Panc1 (cell line): Measurements from ENCODE around the gene MTHFD1L. TPM values are rescaled to one million over a fixed set of nuclear protein-coding genes. Genes with fewer than 3 reads are reported as not detected.

Source experiments
- ATAC-seq: fragments of 200-7000 bp; cut with Tn5 transposase; 2 replicates; pipeline ENCODE4 v1.9.1; 2020; ENCODE audit warnings: mild to moderate bottlenecking, moderate library complexity
- BruUV-seq: library from RNA; stranded (reverse); fragments of 400-500 nt; replicated peaks from 2 replicates; lab custom pipeline; 2021; lab: Mats Ljungman, UMichigan
- CTCF ChIA-PET: fragments of 300-600 bp; sonication (Branson Sonifier 250); formaldehyde crosslinking; loops from one replicate; lab custom pipeline; 2022; ENCODE audit warnings: antibody characterized with exemption; lab: Charles Lee
- POLR2A ChIA-PET: fragments of 300-600 bp; sonication (Branson Sonifier 250); formaldehyde crosslinking; loops from one replicate; lab custom pipeline; 2022; ENCODE audit warnings: antibody characterized with exemption; lab: Charles Lee
- DNase-seq: peaks from one replicate; pipeline ENCODE4 v3.0.0-alpha.2; 2010; ENCODE audit warnings: low read depth, low spot score
- H3K27ac ChIP-seq: 2 replicates; pipeline ENCODE4 v1.5.1; 2011; ENCODE audit warnings: mild to moderate bottlenecking, low read length, inconsistent platforms
- H3K27me3 ChIP-seq: fragments of 200-500 bp; sonication (Bioruptor generic); 2 replicates; pipeline ENCODE4 v1.6.0; 2014; ENCODE audit warnings: low read length, inconsistent platforms; ENCODE audit not compliant: control insufficient read depth, insufficient read depth
- H3K36me3 ChIP-seq: fragments of 200-500 bp; sonication (Bioruptor generic); 2 replicates; pipeline ENCODE4 v1.5.1; 2014; ENCODE audit warnings: inconsistent platforms, mild to moderate bottlenecking, low read length, moderate library complexity; ENCODE audit not compliant: control insufficient read depth, insufficient read depth
- H3K4me1 ChIP-seq: 2 replicates; pipeline ENCODE4 v1.5.1; 2011; ENCODE audit warnings: inconsistent platforms, mild to moderate bottlenecking, low read length, moderate library complexity; ENCODE audit not compliant: control insufficient read depth, insufficient read depth
- H3K4me3 ChIP-seq, 2 experiments: 2 replicates each; pipeline ENCODE4 v1.5.1; 2011 to 2012; ENCODE audit warnings: low read depth in 2 of 2, low read length in 2 of 2, mild to moderate bottlenecking in 2 of 2, inconsistent platforms in 1 of 2, moderate library complexity in 1 of 2
- H3K9me3 ChIP-seq: fragments of 200-500 bp; sonication (Bioruptor generic); 2 replicates; pipeline ENCODE4 v1.5.1; 2014; ENCODE audit warnings: low read depth, mild to moderate bottlenecking, inconsistent platforms, low read length, moderate library complexity; ENCODE audit not compliant: control insufficient read depth, insufficient read depth
- POLR2AphosphoS5 ChIP-seq: IDR thresholded peaks from 2 replicates; pipeline ENCODE4 v1.6.1; 2012; ENCODE audit warnings: mild to moderate bottlenecking, low read depth, low read length, moderate library complexity
- SIN3A ChIP-seq: IDR thresholded peaks from 2 replicates; pipeline ENCODE4 v1.6.1; 2012; ENCODE audit warnings: low read depth, mild to moderate bottlenecking, low read length, moderate library complexity, borderline replicate concordance; ENCODE audit not compliant: insufficient read depth
- TCF7L2 ChIP-seq: IDR thresholded peaks from 2 replicates; pipeline ENCODE4 v1.6.1; 2011; ENCODE audit warnings: mild to moderate bottlenecking, low read depth, low read length, inconsistent platforms
- in situ Hi-C: cut with HindIII; loops from 2 replicates; pipeline ENCODE4 v1.10.0; 2016; ENCODE audit warnings: low sequenced_read_pairs, low pct_unique_long_range_greater_than_20kb
- intact Hi-C: fragments of 100-400 bp; cut with micrococcal nuclease; formaldehyde crosslinking; loops from one replicate; pipeline ENCODE4 v1.10.0; 2022; ENCODE audit not compliant: unreplicated experiment
- total RNA-seq: library from RNA; stranded (reverse); gene quantifications from one replicate; pipeline ENCODE4 v1.2.1, GENCODE V29; 2021; ENCODE audit not compliant: unreplicated experiment
- TF ChIP-seq, protein P1 (sequence below), 2 experiments: IDR thresholded peaks; 2 replicates each; pipeline ENCODE4 v1.6.1; 2011 to 2012; ENCODE audit warnings: low read depth in 2 of 2, control low read depth in 1 of 2, low read length in 1 of 2, mild to moderate bottlenecking in 1 of 2, moderate library complexity in 1 of 2; ENCODE audit not compliant: insufficient read depth in 1 of 2
- TF ChIP-seq, protein P2 (sequence below): fragments of 450-650 bp; IDR thresholded peaks from 2 replicates; pipeline ENCODE4 v1.5.1; 2017; ENCODE audit warnings: mild to moderate bottlenecking

MTHFD1L gene
- total RNA-seq, 1 experiment from 2014 or later: 76.2 TPM

DNA sequence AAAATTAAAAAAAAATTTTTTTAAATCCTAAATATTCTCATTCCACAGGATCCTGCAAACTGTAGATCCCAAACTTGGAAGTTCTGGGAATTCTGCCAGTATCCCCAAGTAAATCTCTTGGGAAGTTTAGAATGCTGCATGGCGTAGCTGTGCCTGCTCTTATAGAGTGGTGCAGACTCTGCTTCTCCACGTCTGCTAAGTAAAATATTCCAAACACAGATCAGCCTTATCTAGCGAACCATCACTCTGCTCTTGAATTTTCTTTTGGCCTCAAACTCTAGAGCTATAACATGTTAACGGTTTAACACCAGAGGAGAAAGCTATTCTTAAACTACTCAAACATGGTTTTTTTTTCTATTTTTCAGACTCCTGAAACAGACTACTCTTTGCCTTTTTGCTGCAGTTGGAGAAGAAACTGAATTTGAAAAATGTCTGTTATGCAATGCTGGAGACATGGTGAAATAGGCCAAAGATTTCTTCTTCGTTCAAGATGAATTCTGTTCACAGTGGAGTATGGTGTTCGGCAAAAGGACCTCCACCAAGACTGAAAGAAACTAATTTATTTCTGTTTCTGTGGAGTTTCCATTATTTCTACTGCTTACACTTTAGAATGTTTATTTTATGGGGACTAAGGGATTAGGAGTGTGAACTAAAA is 235.8 kb downstream of the MTHFD1L start:
- Histone ChIP-seq H3K36me3 (no peaks in the 10 kb centered on the region), H3K27me3 (no peaks in the 10 kb centered on the region), H3K4me1 (no peaks in the 10 kb centered on the region), H3K9me3 (no peaks in the 10 kb centered on the region), H3K4me3 (no peak overlapping the region), H3K27ac (no peak overlapping the region)
- intact Hi-C loops (no loop called here), in situ Hi-C loops (no loop called here)
- CTCF ChIA-PET: interaction anchor here (0.6 kb wide), 1 partner anchor 233 kb away, joined by 4 read pairs; no protein-coding TSS in a partner anchor
- ATAC-seq (no peak), DNase-seq (no peak)
- POLR2A ChIA-PET: no interaction called here
- TF ChIP-seq, protein P1, sequence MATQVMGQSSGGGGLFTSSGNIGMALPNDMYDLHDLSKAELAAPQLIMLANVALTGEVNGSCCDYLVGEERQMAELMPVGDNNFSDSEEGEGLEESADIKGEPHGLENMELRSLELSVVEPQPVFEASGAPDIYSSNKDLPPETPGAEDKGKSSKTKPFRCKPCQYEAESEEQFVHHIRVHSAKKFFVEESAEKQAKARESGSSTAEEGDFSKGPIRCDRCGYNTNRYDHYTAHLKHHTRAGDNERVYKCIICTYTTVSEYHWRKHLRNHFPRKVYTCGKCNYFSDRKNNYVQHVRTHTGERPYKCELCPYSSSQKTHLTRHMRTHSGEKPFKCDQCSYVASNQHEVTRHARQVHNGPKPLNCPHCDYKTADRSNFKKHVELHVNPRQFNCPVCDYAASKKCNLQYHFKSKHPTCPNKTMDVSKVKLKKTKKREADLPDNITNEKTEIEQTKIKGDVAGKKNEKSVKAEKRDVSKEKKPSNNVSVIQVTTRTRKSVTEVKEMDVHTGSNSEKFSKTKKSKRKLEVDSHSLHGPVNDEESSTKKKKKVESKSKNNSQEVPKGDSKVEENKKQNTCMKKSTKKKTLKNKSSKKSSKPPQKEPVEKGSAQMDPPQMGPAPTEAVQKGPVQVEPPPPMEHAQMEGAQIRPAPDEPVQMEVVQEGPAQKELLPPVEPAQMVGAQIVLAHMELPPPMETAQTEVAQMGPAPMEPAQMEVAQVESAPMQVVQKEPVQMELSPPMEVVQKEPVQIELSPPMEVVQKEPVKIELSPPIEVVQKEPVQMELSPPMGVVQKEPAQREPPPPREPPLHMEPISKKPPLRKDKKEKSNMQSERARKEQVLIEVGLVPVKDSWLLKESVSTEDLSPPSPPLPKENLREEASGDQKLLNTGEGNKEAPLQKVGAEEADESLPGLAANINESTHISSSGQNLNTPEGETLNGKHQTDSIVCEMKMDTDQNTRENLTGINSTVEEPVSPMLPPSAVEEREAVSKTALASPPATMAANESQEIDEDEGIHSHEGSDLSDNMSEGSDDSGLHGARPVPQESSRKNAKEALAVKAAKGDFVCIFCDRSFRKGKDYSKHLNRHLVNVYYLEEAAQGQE (IDR thresholded peaks at IDR 0.05; ENCODE audit: insufficient read depth in 1 of 2, low read depth in 2 of 2, low read length in 1 of 2): no peak
- TF ChIP-seq POLR2AphosphoS5: no peak
- no peak for TF ChIP-seq SIN3A
- TF ChIP-seq, protein P2, sequence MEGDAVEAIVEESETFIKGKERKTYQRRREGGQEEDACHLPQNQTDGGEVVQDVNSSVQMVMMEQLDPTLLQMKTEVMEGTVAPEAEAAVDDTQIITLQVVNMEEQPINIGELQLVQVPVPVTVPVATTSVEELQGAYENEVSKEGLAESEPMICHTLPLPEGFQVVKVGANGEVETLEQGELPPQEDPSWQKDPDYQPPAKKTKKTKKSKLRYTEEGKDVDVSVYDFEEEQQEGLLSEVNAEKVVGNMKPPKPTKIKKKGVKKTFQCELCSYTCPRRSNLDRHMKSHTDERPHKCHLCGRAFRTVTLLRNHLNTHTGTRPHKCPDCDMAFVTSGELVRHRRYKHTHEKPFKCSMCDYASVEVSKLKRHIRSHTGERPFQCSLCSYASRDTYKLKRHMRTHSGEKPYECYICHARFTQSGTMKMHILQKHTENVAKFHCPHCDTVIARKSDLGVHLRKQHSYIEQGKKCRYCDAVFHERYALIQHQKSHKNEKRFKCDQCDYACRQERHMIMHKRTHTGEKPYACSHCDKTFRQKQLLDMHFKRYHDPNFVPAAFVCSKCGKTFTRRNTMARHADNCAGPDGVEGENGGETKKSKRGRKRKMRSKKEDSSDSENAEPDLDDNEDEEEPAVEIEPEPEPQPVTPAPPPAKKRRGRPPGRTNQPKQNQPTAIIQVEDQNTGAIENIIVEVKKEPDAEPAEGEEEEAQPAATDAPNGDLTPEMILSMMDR: no peak
- no peak for TF ChIP-seq TCF7L2
- BruUV-seq: no TSS peak

DNA sequence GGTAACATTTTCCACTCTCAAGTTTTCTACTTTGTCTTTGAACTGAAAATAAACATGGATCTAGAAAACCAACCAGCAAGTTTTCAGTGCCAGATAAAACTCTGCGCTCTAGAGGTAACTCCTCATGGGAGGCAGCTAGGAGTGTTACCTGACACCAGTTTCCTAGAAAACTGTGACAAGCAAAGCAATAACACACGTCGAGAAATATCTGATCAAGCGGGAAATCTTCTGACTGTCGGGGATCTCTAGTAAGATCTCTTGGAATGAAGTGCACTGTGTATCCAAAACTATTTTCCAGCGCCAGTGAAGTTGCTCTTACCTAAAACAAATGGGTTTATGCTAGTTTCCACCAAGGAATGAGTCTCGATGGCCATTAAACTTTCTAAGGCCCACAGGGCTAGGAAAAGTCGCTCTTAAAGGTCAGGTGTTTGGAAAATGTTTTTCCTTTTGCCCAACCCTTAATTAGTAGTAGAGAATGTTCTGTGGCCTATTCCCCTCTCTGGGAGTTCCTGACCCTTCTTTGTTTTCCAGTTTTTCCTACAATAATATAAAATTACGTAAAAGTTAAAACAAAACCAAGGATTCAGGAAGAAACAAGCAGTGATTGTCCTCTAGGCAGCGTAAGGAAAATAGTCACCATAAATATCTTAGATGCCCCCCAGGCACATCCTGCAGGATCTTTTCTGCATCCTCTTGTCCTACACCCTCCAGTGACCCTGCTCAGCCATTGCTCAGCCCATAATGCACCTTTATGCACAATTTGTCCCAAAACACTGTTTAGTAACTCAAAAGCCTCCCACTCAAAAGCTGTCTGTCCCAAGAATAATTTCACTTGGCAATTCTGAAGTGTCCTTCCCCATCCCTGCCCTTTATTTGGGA is 236.6 kb downstream of the MTHFD1L start:
- no TSS peak for BruUV-seq
- no peaks in the 10 kb centered on the region for H3K9me3 ChIP-seq
- TF ChIP-seq, protein P2: no peak
- no peak for TF ChIP-seq SIN3A
- TF ChIP-seq, protein P1 (IDR thresholded peaks at IDR 0.05; ENCODE audit: insufficient read depth in 1 of 2, low read depth in 2 of 2, low read length in 1 of 2): no peak
- intact Hi-C loops (no loop called here), in situ Hi-C loops (no loop called here)
- H3K27me3 ChIP-seq: no peaks in the 10 kb centered on the region
- no peak overlapping the region for H3K27ac ChIP-seq
- POLR2A ChIA-PET: no interaction called here
- H3K4me3 ChIP-seq: no peak overlapping the region
- DNase-seq (no peak), ATAC-seq (no peak)
- no peaks in the 10 kb centered on the region for H3K36me3 ChIP-seq
- no peaks in the 10 kb centered on the region for H3K4me1 ChIP-seq
- CTCF ChIA-PET: interaction anchor here (0.6 kb wide), 2 partner anchors 23 to 233 kb away, joined by 4 to 6 read pairs; no protein-coding TSS in a partner anchor
